Endothelial cell of umbilical vein (primary cell): ENCODE measurements around the gene PTPRT. TPM values are rescaled to one million over a fixed set of nuclear protein-coding genes. Genes with fewer than 3 reads are reported as not detected.

ENCODE experiments used
- BruUV-seq: library from RNA; stranded (reverse); fragments of 400-500 nt; replicated peaks from 2 replicates; lab custom pipeline; 2021; lab: Mats Ljungman, UMichigan
- CTCF ChIA-PET: fragments of 300-600, 350-600 bp; sonication (Branson Sonifier 250); formaldehyde crosslinking; loops from one replicate; lab custom pipeline; 2021; ENCODE audit warnings: antibody characterized with exemption, inconsistent platforms; lab: Charles Lee
- POLR2A ChIA-PET: fragments of 300-600, 350-600 bp; sonication (Branson Sonifier 250); formaldehyde crosslinking; loops from one replicate; lab custom pipeline; 2021; ENCODE audit warnings: antibody characterized with exemption, inconsistent platforms; lab: Charles Lee
- DNase-seq: peaks from one replicate; pipeline ENCODE4 v3.0.0-alpha.2; 2011; ENCODE audit warnings: low read depth, low spot score
- FAIRE-seq: peaks from 2 replicates; lab custom pipeline; 2011; peaks lifted over from hg19 to GRCh38; lab: Jason Lieb, UNC
- H2AFZ ChIP-seq: 2 replicates; pipeline ENCODE4 v1.6.0; 2012; ENCODE audit warnings: low read depth, low read length, control low read depth, inconsistent platforms
- H3K27ac ChIP-seq: 2 replicates; pipeline ENCODE4 v1.5.1; 2011; ENCODE audit warnings: low read depth, mild to moderate bottlenecking, control low read depth, low read length, moderate library complexity; ENCODE audit not compliant: insufficient read depth
- H3K27me3 ChIP-seq, 2 experiments: 2 replicates each; pipeline versions ENCODE4 v1.6.0 to v1.6.1; 2011; ENCODE audit warnings: low read length in 2 of 2, mixed read lengths in 1 of 2; ENCODE audit not compliant: control insufficient read depth in 2 of 2, insufficient read depth in 2 of 2
- H3K36me3 ChIP-seq, 2 experiments: 2 replicates in 1 of 2; 3 replicates in 1 of 2; pipeline ENCODE4 v1.5.1; 2011; ENCODE audit warnings: low read length in 2 of 2, mild to moderate bottlenecking in 1 of 2, moderate library complexity in 1 of 2; ENCODE audit not compliant: control insufficient read depth in 2 of 2, insufficient read depth in 2 of 2; ENCODE audit errors: extremely low read depth in 1 of 2
- H3K4me1 ChIP-seq: 3 replicates; pipeline ENCODE4 v1.5.1; 2011; ENCODE audit warnings: mild to moderate bottlenecking, low read length; ENCODE audit not compliant: control insufficient read depth, insufficient read depth; ENCODE audit errors: extremely low read depth
- H3K4me2 ChIP-seq: 2 replicates; pipeline ENCODE4 v1.6.1; 2011; ENCODE audit warnings: low read length, control low read depth, mixed read lengths; ENCODE audit not compliant: insufficient read depth
- H3K4me3 ChIP-seq, 3 experiments: fragments of 200-600 bp in 1 of 3; sonication (generic), shearing (Covaris generic) in 1 of 3; replicated peaks in 1 of 3; 2 replicates each; pipeline ENCODE4 v1.5.1; 2011 to 2016; ENCODE audit warnings: control low read depth in 3 of 3, low read length in 3 of 3, mild to moderate bottlenecking in 2 of 3, inconsistent platforms in 1 of 3, low read depth in 1 of 3, moderate library complexity in 1 of 3; ENCODE audit not compliant: insufficient read depth in 1 of 3
- H3K79me2 ChIP-seq: 2 replicates; pipeline ENCODE4 v1.6.0; 2012; ENCODE audit warnings: low read length, inconsistent platforms; ENCODE audit not compliant: control insufficient read depth, insufficient read depth
- H3K9ac ChIP-seq: replicated peaks from 2 replicates; pipeline ENCODE3; 2011; ENCODE audit warnings: low read length, control low read depth; ENCODE audit not compliant: insufficient read depth; ENCODE audit errors: extremely low read depth
- H3K9me1 ChIP-seq: replicated peaks from 3 replicates; pipeline ENCODE4 v1.6.0; 2011; ENCODE audit warnings: mild to moderate bottlenecking, low read length; ENCODE audit not compliant: control insufficient read depth, insufficient read depth; ENCODE audit errors: extremely low read depth
- H3K9me3 ChIP-seq: replicated peaks from 2 replicates; pipeline ENCODE4 v1.5.1; 2012; ENCODE audit warnings: low read length, inconsistent platforms; ENCODE audit not compliant: control insufficient read depth, insufficient read depth
- H4K20me1 ChIP-seq: replicated peaks from 2 replicates; pipeline ENCODE3; 2011; ENCODE audit warnings: mild to moderate bottlenecking, low read length; ENCODE audit not compliant: control insufficient read depth, insufficient read depth; ENCODE audit errors: extremely low read depth
- CTCF ChIP-seq, 2 donors: IDR thresholded peaks; 1 replicate in 1 of 2; 2 replicates in 1 of 2; pipeline ENCODE4 v1.5.1; 2011; ENCODE audit warnings: low read length in 2 of 2, mild to moderate bottlenecking in 2 of 2, moderate library complexity in 2 of 2, control low read depth in 1 of 2, inconsistent platforms in 1 of 2, low read depth in 1 of 2; ENCODE audit not compliant: insufficient read depth in 1 of 2; ENCODE audit errors: extremely low read depth in 1 of 2
- EZH2 ChIP-seq: IDR thresholded peaks from 2 replicates; pipeline ENCODE4 v1.6.1; 2012; ENCODE audit warnings: borderline replicate concordance, low read depth, mild to moderate bottlenecking, moderate library complexity, low read length, inconsistent platforms; ENCODE audit not compliant: severe bottlenecking
- FOS ChIP-seq: IDR thresholded peaks from 2 replicates; pipeline ENCODE4 v1.6.1; 2011; ENCODE audit warnings: mild to moderate bottlenecking, low read length, moderate library complexity, borderline replicate concordance; ENCODE audit not compliant: insufficient read depth
- GATA2 ChIP-seq: IDR thresholded peaks from 2 replicates; pipeline ENCODE4 v1.7.0; 2011; ENCODE audit warnings: low read depth, mild to moderate bottlenecking, moderate library complexity, mixed read lengths, low read length; ENCODE audit not compliant: insufficient read length, insufficient read depth
- JUN ChIP-seq: IDR thresholded peaks from 2 replicates; pipeline ENCODE4 v1.6.1; 2011; ENCODE audit warnings: borderline replicate concordance, low read depth; ENCODE audit not compliant: insufficient read length, insufficient read depth
- MAX ChIP-seq: IDR thresholded peaks from 2 replicates; pipeline ENCODE4 v1.6.1; 2011; ENCODE audit not compliant: insufficient read depth, insufficient read length
- MYC ChIP-seq: IDR thresholded peaks from one replicate; pipeline ENCODE4 v1.6.1; 2011; ENCODE audit warnings: mild to moderate bottlenecking, low read depth, low read length
- POLR2A ChIP-seq: IDR thresholded peaks from 2 replicates; pipeline ENCODE4 v1.6.1; 2012; ENCODE audit warnings: low read depth, mild to moderate bottlenecking, control low read depth, low read length
- POLR2AphosphoS5 ChIP-seq: IDR thresholded peaks from 2 replicates; pipeline ENCODE4 v1.6.1; 2012; ENCODE audit warnings: low read depth, mild to moderate bottlenecking, control low read depth, low read length, moderate library complexity; ENCODE audit not compliant: insufficient read depth
- dilution Hi-C: fragments of 300-500 bp; cut with MboI; formaldehyde crosslinking; loops from one replicate; pipeline ENCODE4 v1.15.0; 2019; ENCODE audit warnings: low sequenced_read_pairs; ENCODE audit not compliant: extremely low pct_ligation_motif_present
- intact Hi-C: fragments of 100-400 bp; cut with micrococcal nuclease; formaldehyde crosslinking; loops from one replicate; pipeline ENCODE4 v1.10.0; 2022
- polyA plus RNA-seq, 4 experiments: library from polyadenylated mRNA; depleted of rRNA in 3 of 4; stranded (reverse) in 3 of 4; unstranded in 1 of 4; fragments of >200 nt; gene quantifications; 2 replicates each; pipeline versions ENCODE4 v1.2.1 to v1.2.3, GENCODE V29; 2011 to 2012; ENCODE audit warnings: missing spikeins in 1 of 4
- total RNA-seq: library from RNA; stranded (reverse); gene quantifications from 2 replicates; pipeline ENCODE4 v1.2.3, GENCODE V29; 2021

Gene PTPRT
- total and polyA plus RNA-seq, 2 donors (not counting 3 experiments of a cell fraction or from before 2014, with no cell fraction given): not detected

GRCh38 chr20:43167021-43167420 lies 22.7 kb downstream of the PTPRT start:
- Histone ChIP-seq H3K36me3 (no peaks in the 10 kb centered on the region), H3K27me3 (no peaks in the 10 kb centered on the region), H3K4me2 (no peak overlapping the region), H4K20me1 (no peaks in the 10 kb centered on the region), H3K79me2 (no peaks in the 10 kb centered on the region), H3K4me1 (no peaks in the 10 kb centered on the region), H3K9me3 (peaks cover 2% of the 10 kb centered on the region), H3K9me1 (no peaks in the 10 kb centered on the region), H3K4me3 (no peak overlapping the region), H3K27ac (no peak overlapping the region), H2AFZ (no peak overlapping the region), H3K9ac (no peak overlapping the region)
- DNase-seq: no peak
- ChIA-PET CTCF (no interaction called here), POLR2A (no interaction called here)
- no peak for FAIRE-seq
- no peak for TF ChIP-seq EZH2
- no peak for TF ChIP-seq CTCF (IDR thresholded peaks at IDR 0.05; ENCODE audit: extremely low read depth in 1 of 2, insufficient read depth in 1 of 2, low read depth in 1 of 2, low read length in 2 of 2)
- no peak for TF ChIP-seq JUN
- TF ChIP-seq GATA2: no peak
- no peak for TF ChIP-seq POLR2A
- TF ChIP-seq FOS: no peak
- no peak for TF ChIP-seq MAX
- TF ChIP-seq MYC: no peak
- TF ChIP-seq POLR2AphosphoS5: no peak
- dilution Hi-C loops (no loop called here), intact Hi-C loops (no loop called here)
- no TSS peak for BruUV-seq
